ENCODE data around the gene CUL4A.

DNA sequence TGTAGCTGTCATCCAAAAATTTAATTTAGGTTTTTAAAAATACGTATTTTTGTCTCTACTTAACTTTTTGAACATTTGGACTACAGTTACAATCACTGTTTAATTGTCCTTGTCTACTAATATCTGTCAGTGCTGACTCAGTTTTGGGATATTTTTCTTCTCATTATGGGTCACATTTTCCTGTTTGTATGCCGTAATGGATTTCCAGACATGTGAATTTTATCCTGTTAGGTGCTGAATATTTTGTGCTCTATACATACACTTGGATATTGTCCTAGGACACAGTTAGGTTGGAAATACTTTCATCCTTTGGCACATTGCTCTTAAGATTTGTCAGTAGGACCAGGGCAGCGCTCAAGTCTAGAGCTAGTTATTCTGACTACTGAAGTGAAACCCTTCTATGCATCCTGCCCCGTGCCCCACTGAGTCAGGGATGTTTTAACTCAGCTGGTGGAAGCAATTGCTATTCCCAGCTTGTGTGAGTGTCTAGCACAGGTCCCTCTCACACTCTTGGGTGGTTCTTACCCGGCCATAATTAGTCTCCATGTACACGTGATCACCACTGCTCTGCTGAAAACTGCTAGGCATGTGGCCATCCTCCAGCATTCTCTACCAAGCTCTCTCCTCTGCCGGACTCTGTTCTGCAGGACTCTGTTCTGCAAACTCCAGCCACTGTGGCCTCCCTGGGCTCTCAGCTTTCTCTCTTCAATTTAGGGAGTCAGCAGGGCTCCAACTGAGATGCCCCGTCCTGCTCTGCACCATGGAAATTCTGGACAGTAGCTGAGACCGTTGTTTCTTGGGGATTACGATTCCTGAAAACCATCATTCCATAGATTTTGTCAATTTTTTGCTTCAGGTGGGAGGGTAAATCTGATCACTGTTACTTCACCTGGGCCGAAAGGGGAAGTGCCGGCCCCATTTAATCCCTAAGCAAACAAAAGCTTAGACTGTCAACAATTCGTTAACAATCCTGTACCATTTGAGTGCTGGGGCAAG is 39.8 kb upstream of the CUL4A start:
- no peak for TF ChIP-seq EZH2 (IDR thresholded peaks at IDR 0.05; ENCODE audit: low read depth)
- TF ChIP-seq, protein P1, sequence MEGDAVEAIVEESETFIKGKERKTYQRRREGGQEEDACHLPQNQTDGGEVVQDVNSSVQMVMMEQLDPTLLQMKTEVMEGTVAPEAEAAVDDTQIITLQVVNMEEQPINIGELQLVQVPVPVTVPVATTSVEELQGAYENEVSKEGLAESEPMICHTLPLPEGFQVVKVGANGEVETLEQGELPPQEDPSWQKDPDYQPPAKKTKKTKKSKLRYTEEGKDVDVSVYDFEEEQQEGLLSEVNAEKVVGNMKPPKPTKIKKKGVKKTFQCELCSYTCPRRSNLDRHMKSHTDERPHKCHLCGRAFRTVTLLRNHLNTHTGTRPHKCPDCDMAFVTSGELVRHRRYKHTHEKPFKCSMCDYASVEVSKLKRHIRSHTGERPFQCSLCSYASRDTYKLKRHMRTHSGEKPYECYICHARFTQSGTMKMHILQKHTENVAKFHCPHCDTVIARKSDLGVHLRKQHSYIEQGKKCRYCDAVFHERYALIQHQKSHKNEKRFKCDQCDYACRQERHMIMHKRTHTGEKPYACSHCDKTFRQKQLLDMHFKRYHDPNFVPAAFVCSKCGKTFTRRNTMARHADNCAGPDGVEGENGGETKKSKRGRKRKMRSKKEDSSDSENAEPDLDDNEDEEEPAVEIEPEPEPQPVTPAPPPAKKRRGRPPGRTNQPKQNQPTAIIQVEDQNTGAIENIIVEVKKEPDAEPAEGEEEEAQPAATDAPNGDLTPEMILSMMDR (conservative IDR thresholded peaks at IDR 0.05), result no peak
